PC-3 (cell line): ENCODE measurements around the gene C4orf33.

ENCODE experiments used
- CTCF ChIP-seq: fragments of 300-600 bp; sonication (generic); conservative IDR thresholded peaks from 2 replicates; pipeline ENCODE4 v1.5.1; 2017; ENCODE audit warnings: antibody characterized with exemption, low read depth, mild to moderate bottlenecking, low read length
- EZH2 ChIP-seq: fragments of 300-600 bp; sonication (generic); IDR thresholded peaks from one replicate; pipeline ENCODE4 v1.6.1; 2017; ENCODE audit warnings: antibody characterized with exemption, mild to moderate bottlenecking, low read length; ENCODE audit not compliant: unreplicated experiment
- EZH2phosphoT487 ChIP-seq: fragments of 300-600 bp; sonication (generic); IDR thresholded peaks from 2 replicates; pipeline ENCODE4 v1.6.1; 2018; ENCODE audit warnings: mild to moderate bottlenecking, antibody characterized with exemption, low read length, borderline replicate concordance

GRCh38 chr4:129117705-129118104, 21.8 kb downstream of the C4orf33 start:
- TF ChIP-seq CTCF (no peak), EZH2 (no peak), EZH2phosphoT487 (no peak)
